ENCODE results near the gene NOL6. TPM values are rescaled to one million over a fixed set of nuclear protein-coding genes. Genes with fewer than 3 reads are reported as not detected.
A peak's percentile ranks its signal among the peaks of the same experiment; 100 is the strongest.

NOL6 gene
- total and polyA plus RNA-seq, 2 of the 8 experiments (the other 6 are each of a cell fraction or from before 2014, with no cell fraction given): 44.0 to 55.0 TPM

DNA sequence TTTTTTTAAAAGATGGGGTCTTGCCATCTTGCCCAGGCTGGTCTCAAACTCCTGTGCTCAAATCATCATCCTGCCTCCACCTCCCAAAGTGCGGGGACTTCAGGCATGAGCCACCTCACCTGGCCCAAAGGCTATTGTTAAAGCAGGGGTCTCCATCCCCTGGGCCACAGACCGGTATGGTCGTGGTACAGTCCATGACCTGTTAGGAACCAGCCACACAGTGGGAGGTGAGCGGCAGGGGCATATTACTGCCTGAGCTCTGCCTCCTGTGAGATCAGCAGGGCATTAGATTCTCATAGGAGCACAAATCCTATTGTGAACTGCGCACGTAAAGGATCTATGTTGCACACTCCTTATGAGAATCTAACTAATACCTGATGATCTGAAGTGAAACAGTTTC is 7.3 kb upstream of the NOL6 start:
- CTCF ChIA-PET (ENCODE audit: partially characterized antibody): interaction anchor here (1.2 to 5.4 kb wide), 4 partner anchors 14 to 43 kb away, joined by 3 to 26 read pairs (median 8); partner anchors contain the start of gene ANKRD18B
- H3K4me1 ChIP-seq (replicated peaks in 1 of 4; ENCODE audit: control insufficient read depth in 3 of 4, insufficient read depth in 4 of 4, low read length in 3 of 4): no peaks in the 10 kb centered on the region
- no peak overlapping the region for H3K9ac ChIP-seq (replicated peaks in 1 of 4; ENCODE audit: extremely low read depth in 1 of 4, low read depth in 3 of 4, low read length in 3 of 4)
- 89% methylated on average over 6 of the region's 6 CpGs; no CpG with 5 or more reads in 1 of the 2 experiments for WGBS, 2 experiments (ENCODE audit: extremely low coverage in 1 of 2, insufficient coverage in 1 of 2, insufficient read length in 1 of 2, insufficient replicate concordance in 2 of 2, low coverage in 1 of 2, low lambda C conversion rate in 2 of 2, missing lambda C conversion rate in 1 of 2)
- H3K27me3 ChIP-seq (replicated peaks in 1 of 4; ENCODE audit: control insufficient read depth in 3 of 4, extremely low read depth in 1 of 4, insufficient read depth in 3 of 4, low read length in 3 of 4): no peaks in the 10 kb centered on the region
- H2BK20ac ChIP-seq (ENCODE audit: low read length): no peak overlapping the region
- no peak overlapping the region for H3K4me3 ChIP-seq (ENCODE audit: extremely low read depth in 1 of 4, insufficient read depth in 2 of 4, low read depth in 3 of 4, low read length in 4 of 4)
- no peak overlapping the region for H3K56ac ChIP-seq (replicated peaks; ENCODE audit: insufficient read length, low read depth, low read length)
- POLR2A ChIA-PET (ENCODE audit: partially characterized antibody): no interaction called here
- no peak overlapping the region for H4K91ac ChIP-seq (replicated peaks; ENCODE audit: insufficient read length, low read length)
- no peak overlapping the region for H2BK5ac ChIP-seq (ENCODE audit: low read depth, low read length)
- no peaks in the 10 kb centered on the region for H3K79me1 ChIP-seq (ENCODE audit: low read depth, low read length)
- peaks cover 0 to 1% of the 10 kb centered on the region in 2 experiments for H4K20me1 ChIP-seq (replicated peaks in 1 of 2; ENCODE audit: control insufficient read depth in 1 of 2, insufficient read depth in 2 of 2, low read length in 2 of 2)
- no peak overlapping the region for H3K14ac ChIP-seq (ENCODE audit: insufficient read length)
- FAIRE-seq: no peak
- H2AFZ ChIP-seq (ENCODE audit: low read length): no peak overlapping the region
- no peak overlapping the region for H2BK120ac ChIP-seq (replicated peaks; ENCODE audit: low read depth, low read length)
- H2BK12ac ChIP-seq (ENCODE audit: low read depth, low read length): no peak overlapping the region
- no peaks in the 10 kb centered on the region for H3K36me3 ChIP-seq (ENCODE audit: control insufficient read depth in 2 of 4, insufficient read depth in 4 of 4, low read length in 3 of 4)
- no peak overlapping the region for H4K8ac ChIP-seq (ENCODE audit: extremely low read depth, insufficient read depth, low read length)
- no peak overlapping the region for H2BK15ac ChIP-seq (ENCODE audit: low read length)
- TF ChIP-seq PHF8 (conservative IDR thresholded peaks at IDR 0.05; ENCODE audit: low read depth, low read length) (no peak), SRF (IDR thresholded peaks at IDR 0.05; ENCODE audit: low read depth, low read length) (no peak), CEBPB (IDR thresholded peaks at IDR 0.05; ENCODE audit: low read depth, low read length) (no peak), TEAD4 (IDR thresholded peaks at IDR 0.05; ENCODE audit: low read depth, low read length) (no peak), KDM4A (IDR thresholded peaks at IDR 0.05; ENCODE audit: low read depth, low read length, severe bottlenecking) (no peak), NRF1 (IDR thresholded peaks at IDR 0.05; ENCODE audit: low read depth, low read length) (no peak), SAP30 (IDR thresholded peaks at IDR 0.05; ENCODE audit: insufficient read depth, insufficient replicate concordance, low read length) (no peak)
- TF ChIP-seq, protein P1, sequence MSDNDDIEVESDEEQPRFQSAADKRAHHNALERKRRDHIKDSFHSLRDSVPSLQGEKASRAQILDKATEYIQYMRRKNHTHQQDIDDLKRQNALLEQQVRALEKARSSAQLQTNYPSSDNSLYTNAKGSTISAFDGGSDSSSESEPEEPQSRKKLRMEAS (IDR thresholded peaks at IDR 0.05): no peak
- TF ChIP-seq, protein P2, sequence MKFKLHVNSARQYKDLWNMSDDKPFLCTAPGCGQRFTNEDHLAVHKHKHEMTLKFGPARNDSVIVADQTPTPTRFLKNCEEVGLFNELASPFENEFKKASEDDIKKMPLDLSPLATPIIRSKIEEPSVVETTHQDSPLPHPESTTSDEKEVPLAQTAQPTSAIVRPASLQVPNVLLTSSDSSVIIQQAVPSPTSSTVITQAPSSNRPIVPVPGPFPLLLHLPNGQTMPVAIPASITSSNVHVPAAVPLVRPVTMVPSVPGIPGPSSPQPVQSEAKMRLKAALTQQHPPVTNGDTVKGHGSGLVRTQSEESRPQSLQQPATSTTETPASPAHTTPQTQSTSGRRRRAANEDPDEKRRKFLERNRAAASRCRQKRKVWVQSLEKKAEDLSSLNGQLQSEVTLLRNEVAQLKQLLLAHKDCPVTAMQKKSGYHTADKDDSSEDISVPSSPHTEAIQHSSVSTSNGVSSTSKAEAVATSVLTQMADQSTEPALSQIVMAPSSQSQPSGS (IDR thresholded peaks at IDR 0.05; ENCODE audit: low read length): no peak
- H3K18ac ChIP-seq (ENCODE audit: extremely low read depth, low read length): no peak overlapping the region
- no peak overlapping the region for H3K27ac ChIP-seq (ENCODE audit: low read depth, low read length)
- DNase-seq (ENCODE audit: low read depth in 1 of 2, low spot score in 2 of 2): peak in 1 of 2 experiments; percentile 29
- no peaks in the 10 kb centered on the region for H3K23me2 ChIP-seq (ENCODE audit: low read depth, low read length)
- no peaks in the 10 kb centered on the region for H3K79me2 ChIP-seq (ENCODE audit: control insufficient read depth in 1 of 2, insufficient read depth in 2 of 2, low read length in 2 of 2)
- no peak overlapping the region for H3K23ac ChIP-seq (ENCODE audit: insufficient read length)
- no peak overlapping the region for H3K4me2 ChIP-seq (ENCODE audit: insufficient read depth in 1 of 2, low read depth in 2 of 2, low read length in 2 of 2)
- no peaks in the 10 kb centered on the region for H3K9me3 ChIP-seq (ENCODE audit: insufficient read depth in 2 of 2, low read depth in 1 of 2, low read length in 1 of 2)
- no peak overlapping the region for H3K4ac ChIP-seq (replicated peaks; ENCODE audit: insufficient read length, low read depth, low read length)
- no peak overlapping the region for H4K5ac ChIP-seq (ENCODE audit: insufficient read length, low read depth, low read length)
- no peak overlapping the region for H2AK5ac ChIP-seq (ENCODE audit: low read depth, low read length)
